K562 (cell line): ENCODE data around the gene GCNT2. TPM values are rescaled to one million over a fixed set of nuclear protein-coding genes. Genes with fewer than 3 reads are reported as not detected.
A peak's percentile ranks its signal among the peaks of the same experiment; 100 is the strongest.

Experiments
- ATAC-seq: fragments of 200-7000 bp; cut with Tn5 transposase; 3 replicates; pipeline ENCODE4 v1.9.1; 2020; ENCODE audit warnings: moderate library complexity
- BruUV-seq: library from RNA; stranded (reverse); fragments of 400-500 nt; replicated peaks from 2 replicates; lab custom pipeline; 2021; lab: Mats Ljungman, UMichigan
- CTCF ChIA-PET: fragments of 300-600 bp; formaldehyde crosslinking; extraction: SDS; loops from one replicate; lab custom pipeline; 2021; ENCODE audit warnings: low intra/inter-chr PET ratio; lab: Yijun Ruan, JAX
- POLR2A ChIA-PET: fragments of 300-600, 350-650 bp; sonication (Branson Sonifier 250); formaldehyde crosslinking; extraction: SDS; loops from one replicate; lab custom pipeline; 2021; ENCODE audit warnings: antibody characterized with exemption, inconsistent platforms; lab: Yijun Ruan, JAX
- DNase-seq, 4 experiments: peaks; one replicate each; pipeline versions ENCODE4 v3.0.0 to v3.0.0-alpha.2; 2011 to 2018; ENCODE audit warnings: low spot score in 3 of 4, mixed read lengths in 3 of 4; ENCODE audit errors: extremely low read depth in 1 of 4
- FAIRE-seq: peaks from 2 replicates; lab custom pipeline; 2011; peaks lifted over from hg19 to GRCh38; lab: Jason Lieb, UNC
- H2AFZ ChIP-seq: 2 replicates; pipeline ENCODE4 v1.6.0; 2011; ENCODE audit warnings: low read depth, low read length, control low read depth, inconsistent platforms
- H3K27ac ChIP-seq: fragments of 200-600 bp; 3 replicates; pipeline ENCODE4 v1.8.0; 2011; ENCODE audit warnings: low read depth, mild to moderate bottlenecking, control low read depth, inconsistent platforms, low read length, moderate library complexity, mixed read lengths; ENCODE audit errors: extremely low read depth
- H3K27me3 ChIP-seq, 2 experiments: fragments of 300-600 bp in 1 of 2; 2 replicates in 1 of 2; 3 replicates in 1 of 2; pipeline versions ENCODE4 v1.6.0 to v1.8.0; 2011; ENCODE audit warnings: inconsistent platforms in 2 of 2, low read length in 2 of 2, mild to moderate bottlenecking in 1 of 2, mixed read lengths in 1 of 2, moderate library complexity in 1 of 2; ENCODE audit not compliant: control insufficient read depth in 2 of 2, insufficient read depth in 2 of 2
- H3K36me3 ChIP-seq: fragments of 300-600 bp; 3 replicates; pipeline ENCODE4 v1.8.0; 2011; ENCODE audit warnings: mild to moderate bottlenecking, low read length, inconsistent platforms; ENCODE audit not compliant: control insufficient read depth, insufficient read depth
- H3K4me1 ChIP-seq, 2 experiments: fragments of 200-600 bp in 1 of 2; replicated peaks in 1 of 2; 2 replicates in 1 of 2; 3 replicates in 1 of 2; pipeline versions ENCODE4 v1.5.1 to v1.8.0; 2011; ENCODE audit warnings: inconsistent platforms in 2 of 2, low read length in 2 of 2, mild to moderate bottlenecking in 1 of 2, mixed read lengths in 1 of 2, moderate library complexity in 1 of 2; ENCODE audit not compliant: control insufficient read depth in 2 of 2, insufficient read depth in 2 of 2
- H3K4me2 ChIP-seq: 2 replicates; pipeline ENCODE4 v1.6.1; 2011; ENCODE audit warnings: low read length, control low read depth, inconsistent platforms, mixed read lengths; ENCODE audit not compliant: insufficient read depth
- H3K4me3 ChIP-seq: fragments of 200-600 bp; sonication (generic), shearing (Covaris generic); 2 replicates; pipeline ENCODE4 v1.5.1; 2016; ENCODE audit warnings: control low read depth, inconsistent platforms
- H3K79me2 ChIP-seq: fragments of 200-600 bp; 3 replicates; pipeline ENCODE4 v1.8.0; 2011; ENCODE audit warnings: low read length, inconsistent platforms; ENCODE audit not compliant: control insufficient read depth, insufficient read depth
- H3K9ac ChIP-seq, 2 experiments: 2 replicates each; pipeline versions ENCODE4 v1.6.0 to v1.6.1; 2011; ENCODE audit warnings: low read depth in 2 of 2, low read length in 2 of 2, control low read depth in 1 of 2, inconsistent platforms in 1 of 2, mild to moderate bottlenecking in 1 of 2, mixed read lengths in 1 of 2; ENCODE audit not compliant: insufficient read depth in 1 of 2
- H3K9me1 ChIP-seq: one replicate; pipeline ENCODE4 v1.6.0; 2011; ENCODE audit warnings: inconsistent platforms, mild to moderate bottlenecking, low read length, moderate library complexity; ENCODE audit not compliant: control insufficient read depth, insufficient read depth
- H3K9me3 ChIP-seq: replicated peaks from 2 replicates; pipeline ENCODE4 v1.5.1; 2011; ENCODE audit warnings: low read depth, low read length, inconsistent platforms; ENCODE audit not compliant: control insufficient read depth, insufficient read depth
- H4K20me1 ChIP-seq: replicated peaks from 2 replicates; pipeline ENCODE4 v1.6.1; 2011; ENCODE audit warnings: low read length, inconsistent platforms, mixed read lengths; ENCODE audit not compliant: control insufficient read depth, insufficient read depth
- BACH1 ChIP-seq: fragments of 200-800 bp; sonication (Bioruptor generic); IDR thresholded peaks from 2 replicates; pipeline ENCODE4 v1.6.1; 2016; ENCODE audit warnings: missing genetic modification characterization, missing compliant biosample characterization
- EP400 ChIP-seq: fragments of 450-650 bp; IDR thresholded peaks from 2 replicates; pipeline ENCODE4 v1.6.1; 2017; ENCODE audit warnings: antibody characterized with exemption, mild to moderate bottlenecking, moderate library complexity
- KAT2B ChIP-seq: IDR thresholded peaks from one replicate; pipeline ENCODE4 v1.6.1; 2012; ENCODE audit warnings: low read depth, mild to moderate bottlenecking, control low read depth, inconsistent platforms, low read length, moderate library complexity
- KHSRP ChIP-seq: fragments of 450-650 bp; IDR thresholded peaks from 2 replicates; pipeline ENCODE4 v1.6.1; 2017
- POLR3A ChIP-seq: IDR thresholded peaks from 2 replicates; pipeline ENCODE4 v1.6.1; 2011; ENCODE audit warnings: borderline replicate concordance, mild to moderate bottlenecking, moderate library complexity; ENCODE audit not compliant: insufficient read length, insufficient read depth; ENCODE audit errors: extremely low read depth
- PTRF ChIP-seq: fragments of 450-650 bp; IDR thresholded peaks from 2 replicates; pipeline ENCODE4 v1.6.1; 2016; ENCODE audit warnings: mild to moderate bottlenecking, missing genetic modification characterization, missing compliant biosample characterization
- RAD21 ChIP-seq, 2 experiments: fragments of 250-450 bp in 1 of 2; fragments of 450-650 bp in 1 of 2; sonication (Bioruptor Pico) in 1 of 2; formaldehyde crosslinking in 1 of 2; IDR thresholded peaks in 1 of 2; conservative IDR thresholded peaks in 1 of 2; 2 replicates each; pipeline versions ENCODE4 v1.4.0 to v1.8.0; 2020 to 2022; ENCODE audit warnings: mild to moderate bottlenecking in 2 of 2, moderate library complexity in 1 of 2
- RBM14 ChIP-seq: fragments of 200-400 bp; formaldehyde crosslinking; IDR thresholded peaks from 2 replicates; pipeline ENCODE4 v1.6.1; 2018; ENCODE audit warnings: low read depth, mild to moderate bottlenecking, low read length, moderate library complexity, borderline replicate concordance; ENCODE audit not compliant: insufficient read depth
- SNIP1 ChIP-seq: fragments of 450-650 bp; IDR thresholded peaks from 2 replicates; pipeline ENCODE4 v1.7.1; 2017; ENCODE audit warnings: low read depth, mild to moderate bottlenecking
- YBX1 ChIP-seq: fragments of 450-650 bp; IDR thresholded peaks from 2 replicates; pipeline ENCODE4 v1.7.1; 2016; ENCODE audit warnings: mild to moderate bottlenecking
- ZNF354B ChIP-seq: fragments of 250-450 bp; sonication (Bioruptor Pico); IDR thresholded peaks from 2 replicates; pipeline ENCODE4 v1.4.0; 2020
- ZNF518B ChIP-seq: fragments of 250-450 bp; sonication (Bioruptor Pico); IDR thresholded peaks from 2 replicates; pipeline ENCODE4 v1.5.0; 2021; ENCODE audit warnings: mild to moderate bottlenecking, moderate library complexity
- ZNF75A ChIP-seq: fragments of 450-650 bp; formaldehyde crosslinking; IDR thresholded peaks from 2 replicates; pipeline ENCODE4 v1.4.0; 2020; ENCODE audit warnings: mild to moderate bottlenecking
- WGBS: fragments of 100-300 bp; shearing (Covaris generic); methylation state at CpG from one replicate; pipeline ENCODE4 v1.1.6; 2016; ENCODE audit warnings: low coverage, mixed read lengths; ENCODE audit not compliant: insufficient coverage; ENCODE audit errors: missing lambda C conversion rate; 5-methylcytosine and 5-hydroxymethylcytosine counted together
- in situ Hi-C: fragments of 300-500 bp; cut with MboI; formaldehyde crosslinking; loops from 4 replicates; pipeline ENCODE4 v1.15.0; 2018; ENCODE audit warnings: inconsistent platforms, mixed read lengths
- intact Hi-C: fragments of 100-400 bp; cut with micrococcal nuclease; formaldehyde crosslinking; loops from 2 replicates; pipeline ENCODE4 v1.14.2; 2022
- polyA plus RNA-seq, 8 experiments: library from polyadenylated mRNA; depleted of rRNA in 4 of 8; stranded (reverse) in 5 of 8; unstranded in 3 of 8; fragments of >200 nt; fragmentation: Nextera tagmentation in 2 of 8; fragmentation: Illumina TruSeq in 1 of 8; extraction: Ambion mirVana in 2 of 8; extraction: Trizol in 1 of 8; gene quantifications; 2 replicates each; pipeline versions ENCODE4 v1.2.1 to v1.2.3, GENCODE V29; 2011 to 2014; ENCODE audit warnings: inconsistent platforms in 1 of 8, missing spikeins in 1 of 8
- total RNA-seq, 7 experiments: library from RNA; depleted of rRNA in 6 of 7; stranded (reverse); fragments of >200 nt in 6 of 7; fragmentation: Illumina TruSeq in 2 of 7; extraction: Trizol in 2 of 7; gene quantifications; 2 replicates each; pipeline versions ENCODE4 v1.2.1 to v1.2.3, GENCODE V29; 2011 to 2021; ENCODE audit warnings: low replicate concordance in 1 of 7
- TF ChIP-seq, protein P1 (sequence below): fragments of 250-450 bp; sonication (Bioruptor Pico); IDR thresholded peaks from 2 replicates; pipeline ENCODE4 v1.4.0; 2020; ENCODE audit warnings: borderline replicate concordance

GCNT2 gene
- total and polyA plus RNA-seq, 9 of the 15 experiments (the other 6 are each of a cell fraction or from before 2014, with no cell fraction given): 0.78 to 2.6 (median 1.6) TPM

- Histone ChIP-seq H3K27me3 (peaks cover 0 to 5% of the 10 kb centered on the region in 2 experiments; a peak in 1 of 5 replicates), H3K4me3 (no peak overlapping the region), H4K20me1 (no peaks in the 10 kb centered on the region), H3K27ac (no peak overlapping the region), H3K9me3 (no peaks in the 10 kb centered on the region), H3K36me3 (no peaks in the 10 kb centered on the region), H3K79me2 (no peaks in the 10 kb centered on the region), H3K9me1 (no peaks in the 10 kb centered on the region), H3K9ac (peak overlapping the region in 1 of 2 experiments; percentile 31; a peak in 1 of 4 replicates), H2AFZ (no peak overlapping the region), H3K4me2 (no peak overlapping the region), H3K4me1 (no peaks in the 10 kb centered on the region; a peak in 1 of 5 replicates)
- FAIRE-seq (no peak), DNase-seq (no peak), ATAC-seq (no peak)
- 45% methylated on average over 8 of the region's 8 CpGs for WGBS
- CTCF ChIA-PET: no interaction called here
- POLR2A ChIA-PET: interaction anchor here (1.2 kb wide), 1 partner anchor 11 kb away, joined by 3 read pairs; the partner anchor contains the start of gene GCNT2
- intact Hi-C loops (no loop called here), in situ Hi-C loops (no loop called here)
- no TSS peak for BruUV-seq
- no peak for TF ChIP-seq PTRF (tag)
- TF ChIP-seq ZNF75A (CRISPR knock-in tag): no peak
- TF ChIP-seq ZNF354B (CRISPR knock-in tag): no peak
- TF ChIP-seq KHSRP: no peak
- no peak for TF ChIP-seq SNIP1
- TF ChIP-seq, protein P1, sequence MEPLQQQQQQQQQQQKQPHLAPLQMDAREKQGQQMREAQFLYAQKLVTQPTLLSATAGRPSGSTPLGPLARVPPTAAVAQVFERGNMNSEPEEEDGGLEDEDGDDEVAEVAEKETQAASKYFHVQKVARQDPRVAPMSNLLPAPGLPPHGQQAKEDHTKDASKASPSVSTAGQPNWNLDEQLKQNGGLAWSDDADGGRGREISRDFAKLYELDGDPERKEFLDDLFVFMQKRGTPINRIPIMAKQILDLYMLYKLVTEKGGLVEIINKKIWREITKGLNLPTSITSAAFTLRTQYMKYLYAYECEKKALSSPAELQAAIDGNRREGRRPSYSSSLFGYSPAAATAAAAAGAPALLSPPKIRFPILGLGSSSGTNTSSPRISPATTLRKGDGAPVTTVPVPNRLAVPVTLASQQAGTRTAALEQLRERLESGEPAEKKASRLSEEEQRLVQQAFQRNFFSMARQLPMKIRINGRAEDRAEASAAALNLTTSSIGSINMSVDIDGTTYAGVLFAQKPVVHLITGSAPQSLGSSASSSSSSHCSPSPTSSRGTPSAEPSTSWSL (CRISPR knock-in tag): no peak
- TF ChIP-seq ZNF518B (CRISPR knock-in tag): no peak
- no peak for TF ChIP-seq YBX1
- TF ChIP-seq POLR3A: no peak
- TF ChIP-seq RAD21 (CRISPR knock-in tag; conservative IDR thresholded peaks at IDR 0.05 in 1 of 2, IDR thresholded peaks at IDR 0.05 in 1 of 2): no peak
- TF ChIP-seq KAT2B: no peak
- TF ChIP-seq RBM14: no peak
- no peak for TF ChIP-seq EP400
- TF ChIP-seq BACH1: no peak
These were observed 11.2 kb downstream of the GCNT2 start for GRCh38 chr6:10532392-10532791.
